ENCODE results near the gene CTDSPL2.
"Not testable (repeated sequence)": the region's sequence is repeated elsewhere in the genome, so short reads cannot be mapped to it uniquely, and the experiment has no call there.

Gene CTDSPL2

GRCh38 chr15:44537735-44538240 is 110.4 kb downstream of the CTDSPL2 start:
- no peak for DNase-seq (ENCODE audit: low read depth, low spot score)

- DNase-seq (ENCODE audit: low read depth, low spot score), result no peak
Observed at GRCh38 chr15:44541282-44541958, 114.0 kb downstream of the CTDSPL2 start.

- DNase-seq (ENCODE audit: low read depth, low spot score), result no peak
Observed at GRCh38 chr15:44542596-44542995, 115.2 kb downstream of the CTDSPL2 start.

- DNase-seq (ENCODE audit: low read depth, low spot score), result not testable (repeated sequence)
Observed at GRCh38 chr15:44544745-44545144, 117.3 kb downstream of the CTDSPL2 start.

- DNase-seq (ENCODE audit: low read depth, low spot score), result peak; percentile 13
Observed at GRCh38 chr15:44545913-44546802, 118.7 kb downstream of the CTDSPL2 start.

- DNase-seq (ENCODE audit: low read depth, low spot score), result not testable (repeated sequence)
Observed at GRCh38 chr15:44549152-44549551, 121.7 kb downstream of the CTDSPL2 start.

GRCh38 chr15:44550256-44550655 is 122.8 kb downstream of the CTDSPL2 start:
- no peak for DNase-seq (ENCODE audit: low read depth, low spot score)

- DNase-seq (ENCODE audit: low read depth, low spot score), result no peak
Observed at GRCh38 chr15:44550734-44551133, 123.3 kb downstream of the CTDSPL2 start.

- DNase-seq (ENCODE audit: low read depth, low spot score), result no peak
Observed at GRCh38 chr15:44554934-44555723, 127.7 kb downstream of the CTDSPL2 start.

GRCh38 chr15:44560926-44561325 is 133.5 kb downstream of the CTDSPL2 start:
- DNase-seq (ENCODE audit: low read depth, low spot score), result not testable (repeated sequence)

- no peak for DNase-seq (ENCODE audit: low read depth, low spot score)
Observed at GRCh38 chr15:44565387-44566154, 138.1 kb downstream of the CTDSPL2 start.

GRCh38 chr15:44566155-44566540 is 138.7 kb downstream of the CTDSPL2 start:
- DNase-seq (ENCODE audit: low read depth, low spot score), result no peak

GRCh38 chr15:44568338-44568737 is 140.9 kb downstream of the CTDSPL2 start:
- DNase-seq (ENCODE audit: low read depth, low spot score), result no peak

GRCh38 chr15:44569316-44569715 is 141.9 kb downstream of the CTDSPL2 start:
- DNase-seq (ENCODE audit: low read depth, low spot score), result no peak

- no peak for DNase-seq (ENCODE audit: low read depth, low spot score)
Observed at GRCh38 chr15:44570361-44570760, 142.9 kb downstream of the CTDSPL2 start.

- no peak for DNase-seq (ENCODE audit: low read depth, low spot score)
Observed at GRCh38 chr15:44573386-44573785, 146.0 kb downstream of the CTDSPL2 start.

- no peak for DNase-seq (ENCODE audit: low read depth, low spot score)
Observed at GRCh38 chr15:44574734-44575133, 147.3 kb downstream of the CTDSPL2 start.

All from activated naive CD8-positive, alpha-beta T cell treated with anti-CD3 and anti-CD28 coated beads, Interleukin-2, amount 50 U/mL, for 16 hours (primary cell).